ENCODE results near the gene MGAT5.
A peak's percentile ranks its signal among the peaks of the same experiment; 100 is the strongest.

MGAT5 gene

DNA sequence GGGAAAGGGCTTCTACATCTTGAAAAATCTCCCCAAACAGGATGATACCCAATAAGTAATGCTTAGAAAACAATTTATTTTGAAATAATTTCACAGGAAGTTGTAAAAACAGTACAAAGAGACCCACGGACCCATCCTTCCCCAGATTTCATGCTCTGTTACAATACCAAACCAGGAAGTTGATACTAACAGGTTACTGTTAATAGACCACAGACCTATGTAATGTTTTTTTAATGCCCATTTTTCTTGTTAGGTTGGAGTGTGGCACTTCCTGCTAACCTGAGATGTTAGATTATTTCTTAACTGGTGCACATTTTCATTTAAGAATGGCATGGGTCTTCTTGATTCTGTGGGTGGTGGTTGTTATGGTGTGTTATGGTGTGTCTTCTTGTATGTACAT lies 21.4 kb upstream of the MGAT5 start:
- no peak for DNase-seq

DNA sequence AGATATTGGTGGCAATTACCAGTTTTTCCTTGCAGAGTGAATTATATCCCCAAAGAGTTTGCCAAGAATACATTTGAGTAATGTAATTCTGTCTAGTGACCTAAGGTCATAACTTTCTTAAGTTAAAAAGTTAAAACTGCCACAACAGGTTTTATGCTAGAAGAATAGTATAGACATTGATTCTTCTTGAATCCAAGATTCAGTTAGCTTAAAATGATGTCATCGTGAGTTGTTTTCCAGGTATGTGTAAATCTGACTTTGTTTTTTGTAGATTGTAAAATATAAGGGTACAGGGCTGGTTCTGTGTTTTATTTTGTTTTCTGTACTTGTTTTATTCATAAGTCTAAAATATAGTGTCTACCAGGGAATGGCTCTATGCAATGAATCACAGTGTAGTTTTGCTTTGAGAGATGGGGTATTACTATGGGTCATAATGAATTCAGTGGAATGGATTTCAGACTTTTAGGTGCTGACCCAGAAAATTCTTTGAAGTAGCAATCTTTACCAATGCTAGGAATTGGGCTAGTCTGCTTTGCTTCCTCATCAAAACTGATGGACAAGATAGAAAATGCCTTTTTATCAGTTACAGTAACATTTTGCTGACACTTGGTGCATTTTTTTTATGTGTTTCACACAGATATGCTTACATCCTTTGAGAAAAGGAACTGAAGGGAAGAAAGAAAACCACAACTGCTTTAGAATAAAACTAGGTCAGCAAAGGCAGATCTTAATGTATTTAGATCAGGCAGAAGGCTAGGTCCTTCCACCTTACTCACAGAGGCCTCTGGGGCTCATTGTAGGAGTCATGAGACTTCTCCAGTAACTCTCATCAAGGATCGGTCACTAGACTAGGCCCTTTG lies 20.8 kb upstream of the MGAT5 start:
- DNase-seq = no peak

DNA sequence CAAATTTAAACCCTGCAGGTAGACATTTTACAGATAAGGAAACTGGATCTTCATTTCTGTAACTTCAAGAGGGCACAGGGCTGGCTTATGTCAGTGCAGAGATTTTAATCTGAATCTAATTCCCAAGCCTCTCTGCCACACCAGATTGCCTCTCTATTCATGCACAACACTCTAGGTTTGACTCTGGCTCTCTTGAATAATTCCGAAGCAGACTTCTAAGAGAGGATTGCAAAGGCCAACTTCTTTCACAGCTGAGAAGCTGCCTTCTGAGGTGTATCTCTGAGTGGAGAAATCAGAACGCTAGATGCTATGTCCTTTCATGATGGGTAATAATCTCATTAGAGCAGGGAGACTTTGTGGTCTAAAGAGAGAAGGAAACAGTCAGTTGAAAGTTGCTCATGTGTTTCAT lies 20.1 kb upstream of the MGAT5 start:
- no peak for DNase-seq

DNA sequence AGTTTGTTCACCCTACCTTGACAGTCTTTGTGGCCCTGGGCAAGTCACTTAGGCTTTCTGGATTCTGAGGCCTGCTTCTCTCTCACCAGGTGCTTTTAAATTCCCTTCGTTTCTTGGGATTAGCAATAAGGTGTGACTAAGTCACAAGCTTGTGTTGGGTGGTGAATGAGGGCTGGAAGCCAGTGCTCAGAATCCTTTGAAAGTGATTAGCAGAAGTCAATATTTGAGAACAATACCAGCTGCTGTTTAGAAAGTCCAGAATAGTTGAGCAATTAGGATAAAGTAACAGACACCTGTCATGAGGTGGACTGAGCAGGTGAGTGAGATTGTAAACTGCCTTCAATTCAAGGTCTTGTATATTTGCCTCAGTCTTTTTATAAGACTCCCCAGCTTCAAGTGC lies 19.3 kb upstream of the MGAT5 start:
- DNase-seq = no peak

DNA sequence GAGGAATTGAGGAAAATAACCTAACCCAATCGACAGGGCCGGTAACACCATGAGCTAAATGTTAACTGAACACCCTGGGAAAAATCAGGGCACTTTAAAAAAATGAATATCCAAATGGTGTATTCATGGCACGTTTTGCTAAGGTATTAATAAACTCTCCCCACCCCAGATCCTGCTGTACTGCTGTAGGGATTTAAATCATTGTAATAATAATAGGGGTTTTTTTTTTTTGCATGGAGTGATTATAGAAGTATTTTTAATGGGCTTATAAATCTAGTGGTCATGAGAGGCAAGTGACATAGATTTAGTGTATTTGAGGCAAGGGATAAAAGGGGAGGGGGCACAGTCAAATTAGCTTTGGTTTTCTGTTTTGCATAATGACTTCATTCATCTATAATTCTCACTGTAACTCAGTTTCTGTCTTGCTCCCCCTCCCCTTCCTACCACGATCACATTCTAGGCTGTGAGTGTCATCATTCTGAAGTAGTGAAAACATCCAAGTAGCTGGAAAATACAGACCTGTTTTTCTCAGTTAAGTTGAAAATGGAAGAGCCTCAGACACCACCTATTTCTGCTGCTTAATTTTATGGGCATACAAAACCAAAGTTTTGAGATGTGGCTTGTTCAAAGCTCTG lies 18.2 kb upstream of the MGAT5 start:
- no peak for DNase-seq

DNA sequence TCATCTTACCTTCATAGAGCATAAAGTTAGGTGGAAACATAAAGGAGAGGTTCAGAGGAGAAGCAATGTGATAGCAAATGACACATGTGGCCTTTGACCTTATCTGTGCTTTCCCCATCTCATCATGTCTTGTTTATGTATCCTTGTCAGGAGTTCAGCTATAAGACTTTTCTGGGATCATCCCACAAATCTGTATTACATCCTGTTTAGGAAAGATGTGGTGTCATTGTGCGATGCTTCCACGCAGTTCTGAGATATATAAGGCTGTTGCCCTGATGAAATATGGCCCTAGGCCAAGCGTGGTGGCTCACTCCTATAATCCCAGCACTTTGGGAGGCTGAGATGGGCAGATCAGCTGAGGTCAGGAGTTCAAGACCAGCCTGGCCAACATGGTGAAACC lies 15.5 kb upstream of the MGAT5 start:
- no peak for DNase-seq

DNA sequence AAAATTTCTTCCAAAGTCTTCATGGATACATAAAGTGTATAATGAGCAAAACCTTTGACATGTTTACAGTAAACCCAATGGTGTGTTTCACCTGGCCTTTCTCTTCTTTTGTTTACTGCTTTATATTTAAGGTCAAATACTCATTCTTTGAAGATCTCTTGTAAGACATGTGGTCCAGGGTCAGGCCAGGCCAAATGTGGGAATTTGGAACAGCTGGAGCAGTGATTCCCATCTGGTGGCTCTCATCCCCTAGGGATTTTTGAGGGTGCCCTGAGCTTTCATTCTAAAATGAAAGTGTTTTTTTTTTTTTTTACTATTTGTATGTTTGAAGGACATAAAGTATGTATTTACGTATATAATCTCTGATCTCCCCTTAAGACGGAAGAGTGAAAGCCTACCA lies 13.8 kb upstream of the MGAT5 start:
- DNase-seq = no peak

DNA sequence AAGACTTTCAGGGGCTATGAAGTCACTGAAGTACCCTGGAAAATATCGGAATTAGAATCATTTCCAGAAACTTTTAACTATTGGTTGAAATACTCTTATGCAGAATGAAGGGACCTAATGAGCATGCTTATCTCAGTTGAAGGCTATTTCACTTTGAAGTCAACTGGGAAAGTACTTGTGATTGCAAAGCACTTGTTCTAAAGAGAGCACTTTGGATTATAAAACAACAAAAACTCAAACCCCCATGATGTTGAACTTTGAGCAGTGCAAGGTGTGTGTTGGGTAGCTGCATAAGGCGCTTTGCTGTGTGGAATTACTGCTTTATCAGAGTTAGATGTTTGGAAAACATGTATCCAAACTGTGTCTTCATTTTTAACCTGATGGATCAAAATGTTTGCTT lies 12.0 kb upstream of the MGAT5 start:
- DNase-seq = no peak

DNA sequence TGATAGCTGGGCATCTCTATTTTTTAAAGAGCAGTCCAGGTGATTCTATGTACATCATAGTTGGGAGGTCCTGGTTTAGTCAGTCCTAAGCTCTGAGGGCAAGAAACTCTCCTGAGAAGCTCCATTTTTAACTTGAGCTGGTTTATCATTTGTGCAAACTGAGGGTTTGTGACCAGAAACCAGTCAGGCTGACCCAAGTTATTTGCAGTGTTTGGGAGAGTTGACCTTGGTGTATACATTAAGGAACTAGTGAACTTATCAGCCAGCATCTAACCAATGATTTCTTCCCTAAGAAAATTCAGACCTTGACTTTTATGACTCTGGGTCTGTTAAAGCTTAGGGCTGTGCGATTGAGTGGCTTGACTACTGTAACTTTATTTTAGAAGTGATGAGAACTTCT lies 10.6 kb upstream of the MGAT5 start:
- no peak for DNase-seq

DNA sequence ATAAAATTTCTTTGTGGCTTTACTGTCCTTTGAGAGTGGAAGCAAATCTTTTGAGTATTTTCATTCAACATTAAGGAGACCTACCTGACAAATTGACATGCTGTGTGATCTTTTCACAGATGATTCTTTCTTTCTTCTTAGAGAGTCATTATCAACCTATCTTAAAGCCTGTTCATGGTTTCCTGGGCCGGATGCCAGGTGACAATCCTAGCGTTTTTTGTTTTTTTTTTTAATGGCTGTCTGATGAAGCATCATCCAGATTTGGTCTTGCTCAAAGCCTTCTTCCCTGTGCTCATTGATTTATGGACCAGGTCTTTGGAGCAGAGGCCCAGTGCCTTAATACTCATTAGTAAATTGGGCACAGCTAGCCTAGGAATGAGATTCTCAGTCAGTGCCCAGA lies 9.8 kb upstream of the MGAT5 start:
- DNase-seq = no peak

DNA sequence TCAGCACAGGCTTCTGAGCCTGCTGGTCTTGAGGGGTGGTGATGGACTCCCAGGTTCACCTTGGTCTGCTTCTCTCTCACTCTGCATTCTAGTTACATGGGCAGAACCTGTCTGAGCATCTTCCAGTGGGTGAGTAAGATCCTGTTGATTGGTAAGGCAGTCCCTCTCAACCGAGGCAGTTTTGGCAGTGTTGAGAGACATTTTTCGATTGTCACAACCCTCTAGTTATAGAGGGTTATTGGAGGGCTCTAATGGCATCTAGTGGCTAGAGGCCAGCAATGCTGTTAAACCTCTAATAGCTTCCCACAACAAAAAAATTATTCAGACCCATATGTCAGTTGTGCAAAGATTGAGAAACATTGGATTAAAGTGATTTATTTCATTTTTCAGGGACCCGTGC lies 9.3 kb upstream of the MGAT5 start:
- DNase-seq = no peak

DNA sequence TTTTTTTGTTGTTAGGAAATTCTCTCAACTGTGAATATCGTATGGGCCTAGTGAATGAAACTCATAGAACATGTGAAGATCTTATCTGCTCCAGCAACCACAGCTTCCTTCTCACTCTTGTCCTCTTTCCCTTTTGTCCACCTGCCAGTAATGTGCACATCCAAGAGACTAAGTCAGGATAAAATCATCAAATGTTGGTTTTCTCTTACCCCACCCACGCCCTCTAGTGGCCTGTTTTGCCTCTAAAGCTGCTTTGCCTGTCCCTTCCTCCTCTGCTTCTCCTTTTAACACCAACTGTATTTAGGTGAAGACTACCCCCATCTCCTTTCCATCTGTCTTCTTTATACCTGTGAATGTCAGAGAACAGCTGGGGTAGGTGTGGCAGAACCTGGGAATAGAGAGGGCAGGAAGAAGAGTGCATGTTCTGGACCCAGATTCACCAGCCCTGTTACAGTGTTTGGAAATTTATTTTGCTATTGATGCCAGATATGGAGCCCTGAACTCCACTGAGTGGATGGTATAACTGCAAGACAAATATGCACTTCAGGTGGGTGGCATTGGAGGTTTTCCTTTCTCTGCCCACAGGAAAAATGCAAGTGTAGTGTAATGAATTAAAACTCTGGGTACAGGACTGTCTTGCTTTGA lies 8.4 kb upstream of the MGAT5 start:
- DNase-seq = peak; percentile 81 to 84

DNA sequence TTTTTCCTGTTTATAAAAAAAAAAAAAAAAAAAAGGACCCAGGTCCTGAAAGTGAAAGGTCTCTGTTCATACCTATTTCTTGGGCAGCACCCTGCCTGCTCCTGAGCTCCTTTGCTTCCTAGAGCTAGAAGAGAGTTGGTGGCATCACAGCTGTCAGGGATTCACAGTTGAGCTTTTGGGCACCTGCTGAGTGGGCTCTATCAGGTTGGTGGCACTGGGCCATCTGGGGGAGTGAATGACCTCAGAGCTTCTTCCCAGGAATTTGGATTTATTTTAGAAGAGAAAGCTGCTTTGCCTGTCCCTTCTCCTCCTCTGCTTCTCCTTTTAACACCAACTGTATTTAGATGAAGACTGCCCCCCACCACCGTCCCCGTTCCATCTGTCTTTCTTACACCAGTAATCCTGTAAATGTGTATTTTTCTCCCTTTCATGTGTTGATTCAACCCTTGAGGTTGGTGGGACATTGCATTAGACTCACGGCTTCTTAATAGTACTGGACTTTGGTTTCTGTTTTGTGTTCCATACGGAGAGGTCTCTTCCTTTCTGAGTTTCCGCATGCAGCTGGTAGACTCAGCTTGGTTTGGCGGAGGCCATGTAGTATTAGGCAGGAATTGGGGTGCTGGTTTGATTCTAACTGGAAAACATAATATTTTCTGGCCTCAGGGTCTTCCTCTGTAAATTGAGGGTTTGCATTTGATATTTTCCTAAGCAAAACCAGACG lies 7.6 kb upstream of the MGAT5 start:
- DNase-seq = no peak

DNA sequence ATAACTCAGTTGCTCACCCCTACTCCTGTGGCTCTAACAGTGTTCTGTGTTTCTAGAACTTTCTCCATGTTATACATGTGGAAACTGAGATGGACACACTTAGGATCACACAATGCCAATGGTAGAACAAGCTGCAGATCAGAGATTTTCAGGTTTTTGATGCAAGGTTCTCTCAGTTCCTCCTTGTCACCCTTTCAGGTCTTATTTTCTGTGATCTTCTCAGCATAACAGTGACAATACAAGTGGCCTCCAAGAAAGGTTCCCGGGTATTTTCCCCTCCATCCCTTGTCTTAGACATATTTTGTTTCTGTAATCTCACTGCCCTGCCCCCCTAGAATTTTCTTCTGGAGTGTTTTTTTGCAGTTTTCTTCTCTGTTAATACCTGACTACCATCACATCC lies 6.2 kb upstream of the MGAT5 start:
- no peak for DNase-seq

DNA sequence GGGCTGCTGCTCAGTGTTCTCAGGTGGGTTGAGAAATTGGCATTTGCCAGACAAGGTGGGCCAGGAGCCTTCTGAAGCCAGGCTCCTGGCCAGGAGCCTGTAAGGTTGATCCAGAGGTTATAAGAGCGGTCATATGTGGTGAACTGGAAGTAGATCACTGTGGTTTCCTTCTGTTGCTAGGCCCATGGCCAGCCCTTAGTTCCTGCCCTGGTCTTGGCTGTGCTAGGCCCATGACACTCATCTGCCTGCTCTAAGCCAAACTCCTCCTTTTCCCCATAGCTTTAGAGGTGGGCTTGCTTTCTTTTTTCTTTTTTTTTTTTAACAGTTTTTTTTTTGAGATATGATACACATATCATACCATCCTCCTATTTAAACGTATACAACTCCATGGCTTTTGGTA lies 5.0 kb upstream of the MGAT5 start:
- no peak for DNase-seq

DNA sequence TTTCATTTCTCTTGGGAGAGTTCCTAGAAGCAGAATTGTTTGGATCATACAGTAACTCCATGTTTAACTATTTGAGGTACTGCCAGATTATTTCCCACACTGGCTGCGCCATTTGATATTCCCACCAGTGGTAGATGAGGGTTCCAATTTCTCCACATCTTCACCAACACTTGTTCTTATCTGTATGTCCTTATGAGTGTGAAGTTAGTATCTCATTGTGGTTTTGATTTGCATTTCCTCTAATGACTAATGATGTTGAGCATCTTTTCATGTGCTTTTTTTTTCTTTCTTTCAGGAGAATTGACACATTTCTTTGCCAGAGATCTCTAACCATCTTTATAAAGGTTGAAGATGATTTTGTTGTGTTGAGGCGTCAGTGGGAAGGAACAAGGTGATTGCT lies 4.1 kb upstream of the MGAT5 start:
- no peak for DNase-seq

DNA sequence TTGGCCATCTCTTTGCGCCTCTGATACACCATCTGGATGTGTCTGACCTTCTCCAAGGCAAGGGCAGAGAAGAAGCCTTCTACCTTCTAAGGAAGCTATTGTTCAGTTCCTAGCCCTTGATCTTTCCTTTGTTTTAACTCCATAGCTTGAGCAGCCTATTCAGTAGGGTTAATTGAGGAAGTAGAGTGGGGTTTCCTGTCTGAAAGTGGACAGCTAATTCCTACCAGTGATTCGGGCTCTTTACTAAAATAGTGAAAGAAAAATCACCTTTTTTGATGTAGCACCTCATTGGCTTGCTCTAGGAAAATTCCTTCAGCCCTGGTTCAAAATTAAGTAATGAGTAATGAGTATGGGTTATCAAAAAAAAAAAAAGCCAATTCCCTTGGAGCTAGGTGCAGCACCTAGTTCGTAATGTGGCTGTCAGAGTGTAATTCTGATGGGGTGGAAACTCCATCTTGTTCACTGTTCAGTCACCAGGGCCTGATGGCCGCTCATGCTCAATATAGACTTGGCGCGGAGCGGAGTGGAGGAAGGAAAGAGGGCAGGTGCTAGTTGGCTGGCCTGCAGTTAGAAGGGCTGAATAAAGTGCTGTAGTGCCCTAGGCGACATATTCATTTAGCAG lies 2.9 kb upstream of the MGAT5 start:
- peak in 1 of 2 experiments; percentile 43 for DNase-seq

DNA sequence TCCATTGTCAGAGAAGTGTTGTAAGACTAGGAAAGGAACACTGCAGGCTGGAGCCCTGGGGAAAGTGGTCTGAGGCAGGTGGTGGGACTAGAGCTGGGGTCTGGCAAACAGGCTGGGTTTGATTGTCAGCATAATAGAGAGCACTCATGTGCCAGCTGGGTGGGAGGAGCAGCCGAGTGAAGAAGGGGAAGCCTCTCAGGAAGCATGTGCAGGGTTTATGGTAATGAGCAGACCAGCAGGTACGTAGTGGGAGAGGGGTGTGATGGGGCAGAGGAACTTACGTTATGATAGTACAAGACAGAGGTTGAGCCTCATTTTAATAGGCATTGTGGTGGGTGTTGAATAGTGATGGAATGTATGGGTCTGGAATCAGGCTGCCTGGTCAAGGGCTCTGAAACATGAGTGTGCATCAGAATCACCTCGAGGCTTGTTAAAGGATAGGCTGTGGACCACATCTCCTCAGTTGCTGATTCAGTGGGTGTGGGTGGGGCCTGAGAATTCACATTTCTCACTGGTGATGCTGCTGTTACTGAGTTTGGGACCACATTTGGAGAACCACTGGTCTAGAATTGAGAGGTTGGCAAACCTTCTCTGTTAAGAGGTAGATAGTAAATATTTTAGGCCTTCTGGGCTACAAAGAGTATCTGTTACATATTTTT lies 1.7 kb upstream of the MGAT5 start:
- peak; percentile 80 to 82 for DNase-seq

DNA sequence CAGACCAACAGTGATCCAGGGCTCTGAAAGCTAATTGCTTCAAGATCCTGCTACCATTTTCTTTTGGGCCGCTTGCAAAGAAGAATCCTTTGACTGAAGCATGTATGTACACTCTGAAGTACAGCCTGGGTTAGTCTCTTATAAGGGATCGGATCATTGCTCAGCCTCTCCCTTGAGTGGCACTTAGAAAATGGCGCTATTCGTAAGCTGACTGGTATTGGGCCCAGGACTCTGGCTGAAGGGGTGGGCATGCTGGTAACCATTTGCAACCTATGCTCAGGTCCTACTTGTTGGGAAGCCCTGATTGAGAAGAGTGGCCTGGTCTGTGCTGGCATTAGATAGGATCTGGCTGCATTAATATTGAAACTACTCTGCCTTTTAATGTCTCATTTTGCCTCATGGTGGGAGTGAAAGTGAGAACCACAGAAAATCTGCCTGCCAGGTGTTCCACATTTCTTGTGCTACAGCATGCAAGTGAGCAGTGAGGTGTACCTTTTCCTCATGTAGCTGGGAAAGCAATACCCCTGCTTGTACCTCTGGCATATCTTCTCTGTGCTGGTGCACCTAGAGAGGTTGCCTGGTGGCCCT lies 661 bp upstream of the MGAT5 start:
- peak; percentile 43 to 54 for DNase-seq

DNA sequence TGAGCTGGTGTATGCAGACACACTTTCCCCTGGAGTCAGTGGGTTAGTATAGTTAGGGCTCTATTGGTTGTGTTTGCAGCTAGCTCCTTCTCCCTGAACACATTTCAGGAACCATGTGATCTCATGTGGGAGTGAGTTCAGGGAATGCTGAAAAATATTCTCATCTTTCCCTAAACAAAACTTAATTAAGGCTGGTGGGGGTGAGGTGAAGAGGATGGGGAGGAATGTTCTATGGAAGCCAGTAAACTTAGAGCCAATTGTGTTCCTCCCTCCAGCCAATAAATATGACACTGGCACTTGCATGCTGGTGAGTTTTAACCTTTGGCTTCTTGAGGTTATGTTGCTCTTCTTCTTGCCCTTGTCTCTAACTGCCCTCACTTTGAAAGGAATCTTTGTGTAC lies 952 bp downstream of the MGAT5 start:
- no peak for DNase-seq

DNA sequence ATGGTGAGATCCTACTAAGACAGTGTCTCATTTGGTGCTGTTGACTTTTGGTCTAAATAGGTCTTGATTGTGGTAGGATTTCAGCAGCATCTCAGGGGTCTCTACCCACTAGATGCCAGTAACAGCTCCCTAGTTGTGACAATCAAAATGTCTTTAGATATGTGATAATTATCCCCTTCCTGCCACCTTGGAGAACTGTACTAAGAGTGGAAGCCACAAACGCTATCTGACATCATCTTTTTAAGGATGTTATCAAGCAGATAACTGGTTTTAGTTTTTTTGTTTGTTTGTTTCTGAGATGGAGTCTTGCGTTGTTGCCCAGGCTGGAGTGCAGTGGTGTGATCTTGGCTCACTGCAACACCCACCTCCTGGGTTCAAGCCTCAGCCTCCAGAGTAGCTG lies 3.1 kb downstream of the MGAT5 start:
- DNase-seq = no peak

DNA sequence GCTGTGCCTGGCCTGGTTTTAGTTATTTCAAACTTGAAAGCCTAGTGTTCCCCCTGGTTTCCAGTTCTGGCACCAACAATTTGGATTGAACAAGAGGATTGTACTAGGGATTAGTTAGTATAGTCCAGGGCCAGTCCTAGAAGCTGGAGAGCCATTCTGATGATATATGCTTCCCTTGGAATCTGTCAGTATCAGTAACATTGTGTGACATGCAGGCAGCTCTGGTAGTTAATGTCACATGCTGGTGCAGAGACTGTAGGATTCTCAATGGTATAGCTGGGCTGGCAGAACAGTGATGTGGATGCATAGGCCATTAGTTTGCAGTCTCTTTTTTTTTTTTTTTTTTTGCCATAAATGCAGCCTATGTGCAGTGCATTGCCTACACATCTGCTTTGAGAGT lies 3.6 kb downstream of the MGAT5 start:
- DNase-seq = no peak
